Nephron (organoid): ENCODE results near the gene TGFB3.
A peak's percentile ranks its signal among the peaks of the same experiment; 100 is the strongest.

Source experiments
- H3K27ac Mint-ChIP-seq, 3 experiments: 2 replicates each; pipeline ENCODE4 v1.8.0; 2020; ENCODE audit warnings: mixed read lengths in 3 of 3, mild to moderate bottlenecking in 2 of 3, moderate library complexity in 1 of 3
- H3K27me3 Mint-ChIP-seq: 2 replicates; pipeline ENCODE4 v1.8.0; 2021; ENCODE audit warnings: low read depth, mild to moderate bottlenecking, moderate library complexity, mixed read lengths
- H3K36me3 Mint-ChIP-seq: 2 replicates; pipeline ENCODE4 v1.8.0; 2020; ENCODE audit warnings: low read depth, mixed read lengths
- H3K4me1 Mint-ChIP-seq: 2 replicates; pipeline ENCODE4 v1.8.0; 2020; ENCODE audit warnings: mixed read lengths
- H3K4me3 Mint-ChIP-seq, 3 experiments: 2 replicates each; pipeline ENCODE4 v1.8.0; 2020; ENCODE audit warnings: mild to moderate bottlenecking in 3 of 3, mixed read lengths in 3 of 3, moderate library complexity in 2 of 3
- H3K9me3 Mint-ChIP-seq: 2 replicates; pipeline ENCODE4 v1.8.0; 2020; ENCODE audit warnings: mixed read lengths
- TF ChIP-seq, protein P1 (sequence below), 3 experiments: fragments of 200-600 bp; sonication (generic); IDR thresholded peaks; one replicate each; pipeline ENCODE4 v1.5.0; 2021; ENCODE audit warnings: antibody characterized with exemption in 3 of 3; ENCODE audit not compliant: unreplicated experiment in 3 of 3

The TGFB3 gene

DNA sequence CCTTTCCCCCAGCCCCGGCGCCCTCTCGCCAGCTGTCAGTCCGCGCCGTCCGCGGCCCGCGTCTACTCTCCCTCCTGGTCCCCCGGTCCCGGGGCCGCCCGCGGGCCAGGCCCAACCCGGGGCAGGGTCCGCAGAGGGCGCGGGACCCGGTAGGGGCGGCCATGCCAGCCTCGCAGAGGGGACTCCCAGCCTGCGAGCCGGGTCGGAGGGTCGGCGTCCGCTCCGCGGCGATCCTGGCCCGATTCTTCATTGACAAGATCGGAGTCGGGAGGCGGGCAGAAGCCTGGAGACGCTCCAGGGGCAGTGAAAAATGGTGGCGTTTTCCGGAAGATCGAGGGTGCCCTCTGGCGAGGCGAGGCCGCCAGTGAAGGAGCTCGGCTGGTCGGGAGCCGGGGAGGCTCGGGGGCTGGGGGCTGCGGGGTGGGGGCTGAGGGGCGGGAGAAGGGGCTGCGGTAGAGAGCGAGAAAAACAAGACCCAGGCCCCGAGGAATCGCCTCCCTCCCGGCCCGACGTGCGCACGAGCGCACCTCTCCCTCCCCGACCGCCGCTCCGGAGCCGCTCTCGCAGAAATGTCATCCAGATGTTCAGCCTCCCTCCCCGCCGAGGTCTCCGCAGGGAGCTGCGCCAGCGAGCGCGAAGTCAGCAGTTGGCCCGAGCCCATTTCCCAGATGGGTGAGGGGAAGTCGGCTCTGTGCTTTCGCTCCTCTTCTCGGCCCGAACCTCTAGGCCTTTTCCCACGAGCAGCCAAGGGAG lies 647 bp upstream of the TGFB3 start:
- no peaks in the 10 kb centered on the region for H3K36me3 Mint-ChIP-seq
- H3K27ac Mint-ChIP-seq = peak overlapping the region; percentile 91 to 96 (median 96)
- TF ChIP-seq, protein P1, sequence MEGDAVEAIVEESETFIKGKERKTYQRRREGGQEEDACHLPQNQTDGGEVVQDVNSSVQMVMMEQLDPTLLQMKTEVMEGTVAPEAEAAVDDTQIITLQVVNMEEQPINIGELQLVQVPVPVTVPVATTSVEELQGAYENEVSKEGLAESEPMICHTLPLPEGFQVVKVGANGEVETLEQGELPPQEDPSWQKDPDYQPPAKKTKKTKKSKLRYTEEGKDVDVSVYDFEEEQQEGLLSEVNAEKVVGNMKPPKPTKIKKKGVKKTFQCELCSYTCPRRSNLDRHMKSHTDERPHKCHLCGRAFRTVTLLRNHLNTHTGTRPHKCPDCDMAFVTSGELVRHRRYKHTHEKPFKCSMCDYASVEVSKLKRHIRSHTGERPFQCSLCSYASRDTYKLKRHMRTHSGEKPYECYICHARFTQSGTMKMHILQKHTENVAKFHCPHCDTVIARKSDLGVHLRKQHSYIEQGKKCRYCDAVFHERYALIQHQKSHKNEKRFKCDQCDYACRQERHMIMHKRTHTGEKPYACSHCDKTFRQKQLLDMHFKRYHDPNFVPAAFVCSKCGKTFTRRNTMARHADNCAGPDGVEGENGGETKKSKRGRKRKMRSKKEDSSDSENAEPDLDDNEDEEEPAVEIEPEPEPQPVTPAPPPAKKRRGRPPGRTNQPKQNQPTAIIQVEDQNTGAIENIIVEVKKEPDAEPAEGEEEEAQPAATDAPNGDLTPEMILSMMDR (IDR thresholded peaks at IDR 0.05; ENCODE audit: unreplicated experiment in 3 of 3) = peak; percentile 68 to 75 (median 73)
- H3K9me3 Mint-ChIP-seq = no peaks in the 10 kb centered on the region
- peaks cover 79% of the 10 kb centered on the region for H3K4me1 Mint-ChIP-seq
- H3K4me3 Mint-ChIP-seq = peak overlapping the region; percentile 83 to 97 (median 92)
- H3K27me3 Mint-ChIP-seq = no peaks in the 10 kb centered on the region

DNA sequence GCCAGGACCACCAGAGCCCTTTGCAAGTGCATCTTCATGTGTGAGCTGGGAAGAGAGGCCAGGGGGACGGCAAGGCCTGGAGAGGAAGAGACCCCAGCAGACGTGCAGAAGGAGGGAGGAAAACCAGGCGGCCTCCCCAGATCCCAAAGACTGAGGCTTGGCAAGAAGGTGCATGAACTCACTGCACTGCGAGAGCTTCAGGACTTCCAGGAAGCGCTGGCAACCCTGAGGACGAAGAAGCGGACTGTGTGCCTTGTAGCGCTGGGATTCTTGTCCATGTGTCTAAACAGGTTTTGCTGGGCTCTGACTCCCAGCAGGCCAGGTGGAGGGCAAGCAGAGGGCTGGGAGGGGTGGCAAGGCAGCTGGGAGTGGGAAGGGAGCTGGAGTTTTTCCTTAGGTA lies 939 bp downstream of the TGFB3 start:
- H3K9me3 Mint-ChIP-seq = no peaks in the 10 kb centered on the region
- no peaks in the 10 kb centered on the region for H3K27me3 Mint-ChIP-seq
- H3K4me1 Mint-ChIP-seq = peaks cover 80% of the 10 kb centered on the region
- peak overlapping the region; percentile 83 to 90 (median 89) for H3K4me3 Mint-ChIP-seq
- H3K36me3 Mint-ChIP-seq = no peaks in the 10 kb centered on the region
- TF ChIP-seq, protein P1 (IDR thresholded peaks at IDR 0.05; ENCODE audit: unreplicated experiment in 3 of 3) = no peak
- peak overlapping the region; percentile 91 to 96 (median 96) for H3K27ac Mint-ChIP-seq

DNA sequence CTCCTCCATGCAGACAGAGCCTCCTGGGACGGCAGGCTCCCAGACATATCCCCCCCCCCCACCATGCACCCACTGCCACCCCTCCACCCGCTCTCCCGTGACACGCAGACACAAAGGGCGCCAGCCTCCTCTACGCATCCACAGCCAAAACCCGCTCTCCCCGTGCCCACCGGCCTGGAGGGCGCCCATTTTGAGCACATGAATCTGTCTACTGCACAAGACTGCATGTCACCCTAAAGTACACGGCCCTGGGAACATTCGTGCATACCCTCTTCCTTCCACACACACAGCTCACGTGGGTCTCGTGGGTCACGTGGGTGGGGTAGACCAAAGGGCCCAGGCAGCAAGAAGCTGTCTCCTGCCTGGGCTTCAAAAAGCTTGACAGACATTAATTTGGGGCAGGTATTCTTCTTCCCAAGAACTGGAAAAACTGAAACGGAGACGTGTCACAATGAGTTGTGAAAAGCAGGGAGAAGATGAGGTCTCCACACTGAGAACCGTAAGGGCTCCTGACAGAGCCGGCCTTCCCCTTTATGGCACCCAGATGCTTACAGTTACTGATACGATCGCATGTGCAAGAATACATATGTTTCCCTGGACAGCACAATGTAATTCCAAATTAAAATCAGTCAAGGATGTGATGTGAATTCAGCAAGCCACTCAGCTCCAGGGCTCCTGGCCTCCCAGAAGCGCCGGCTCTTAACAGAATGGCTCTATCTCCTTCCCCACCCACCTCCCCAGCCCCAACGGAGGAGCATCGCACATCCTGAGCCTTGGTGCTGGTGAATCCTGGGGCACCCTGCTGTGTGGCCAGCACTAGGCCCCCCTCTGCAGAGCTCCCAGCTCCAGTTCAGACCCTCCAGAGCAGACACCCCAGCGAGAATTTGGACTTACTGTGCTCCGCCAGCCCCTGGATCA lies 1.9 kb downstream of the TGFB3 start:
- Mint-ChIP-seq H3K36me3 (peaks cover 5% of the 10 kb centered on the region), H3K27ac (peak overlapping the region; percentile 91 to 96 (median 96)), H3K9me3 (no peaks in the 10 kb centered on the region), H3K4me1 (peaks cover 79% of the 10 kb centered on the region), H3K4me3 (peak overlapping the region; percentile 83 to 90 (median 89)), H3K27me3 (no peaks in the 10 kb centered on the region)
- TF ChIP-seq, protein P1 (IDR thresholded peaks at IDR 0.05; ENCODE audit: unreplicated experiment in 3 of 3) = no peak

DNA sequence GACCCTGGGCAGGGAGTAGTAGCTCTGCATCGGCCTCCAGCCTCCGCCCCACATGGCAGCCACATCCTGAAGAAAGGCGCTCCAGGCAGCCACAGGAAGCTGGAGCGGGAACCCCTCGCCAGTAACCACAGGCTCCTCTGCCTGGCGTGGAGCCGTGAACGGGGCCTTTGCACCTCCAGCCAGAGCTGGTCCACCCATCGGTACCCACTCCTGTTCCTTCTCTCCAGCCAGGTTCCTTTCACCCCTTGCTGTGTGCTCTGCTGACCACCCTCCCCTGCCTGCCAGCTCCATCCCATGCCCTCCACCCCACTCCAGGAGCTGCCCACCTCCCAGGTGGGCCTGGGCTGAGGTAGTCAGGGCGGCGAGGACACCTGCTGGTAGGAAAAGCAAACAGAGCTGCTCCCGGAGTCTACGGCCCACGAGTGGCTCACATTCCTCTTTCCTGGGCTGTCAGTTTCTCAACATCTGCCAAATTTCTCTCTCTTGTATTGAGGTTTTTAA lies 2.7 kb downstream of the TGFB3 start:
- TF ChIP-seq, protein P1 (IDR thresholded peaks at IDR 0.05; ENCODE audit: unreplicated experiment in 3 of 3) = peak; percentile 65 to 76 (median 65)
- H3K4me1 Mint-ChIP-seq = peaks cover 71% of the 10 kb centered on the region
- peak overlapping the region; percentile 91 to 96 (median 96) for H3K27ac Mint-ChIP-seq
- H3K4me3 Mint-ChIP-seq = peak overlapping the region; percentile 83 to 90 (median 89)
- peaks cover 5% of the 10 kb centered on the region for H3K36me3 Mint-ChIP-seq
- H3K9me3 Mint-ChIP-seq = no peaks in the 10 kb centered on the region
- H3K27me3 Mint-ChIP-seq = no peaks in the 10 kb centered on the region

DNA sequence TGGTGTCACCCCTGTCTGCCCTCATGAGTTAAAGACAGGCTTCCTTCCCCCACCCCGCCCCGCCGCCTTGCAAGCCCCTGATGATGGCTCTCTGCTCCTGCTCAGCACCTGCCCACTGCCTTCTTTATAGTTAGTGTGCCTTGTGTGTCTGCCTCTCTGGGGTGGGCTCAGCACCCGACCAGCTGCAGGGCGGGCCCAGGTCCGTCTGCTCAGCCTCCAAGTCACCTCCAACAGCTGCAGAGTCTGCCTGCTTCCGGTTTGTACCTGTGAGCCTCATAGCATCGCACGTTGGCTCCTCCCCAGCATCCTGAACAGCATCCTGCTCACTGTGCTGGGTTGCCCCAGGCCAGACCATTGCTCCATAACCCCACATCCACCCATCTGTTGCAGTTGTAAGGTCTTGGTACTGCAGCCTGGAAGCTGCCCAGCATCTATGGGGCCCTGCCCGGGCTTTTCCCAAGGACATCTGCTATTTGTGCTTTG lies 3.5 kb downstream of the TGFB3 start:
- Mint-ChIP-seq H3K36me3 (peaks cover 5% of the 10 kb centered on the region), H3K9me3 (no peaks in the 10 kb centered on the region), H3K4me3 (peak overlapping the region; percentile 50 to 89 (median 71)), H3K4me1 (peaks cover 66% of the 10 kb centered on the region), H3K27ac (peak overlapping the region in 1 of 3 experiments; percentile 91), H3K27me3 (no peaks in the 10 kb centered on the region)
- TF ChIP-seq, protein P1 (IDR thresholded peaks at IDR 0.05; ENCODE audit: unreplicated experiment in 3 of 3) = no peak
